Vagina (tissue), 2 donors: Measurements from ENCODE around the gene C7orf57.

Experiments used
- POLR2A ChIP-seq, 2 donors: fragments of 450-650 bp; IDR thresholded peaks; one replicate each; pipeline ENCODE4 v1.6.1; 2017; ENCODE audit warnings: antibody characterized with exemption in 2 of 2, mild to moderate bottlenecking in 2 of 2, moderate library complexity in 2 of 2
- TF ChIP-seq, protein P1 (sequence below), 3 experiments: fragments of 450-650 bp in 2 of 3; fragments of 200-600 bp in 1 of 3; sonication (generic) in 1 of 3; IDR thresholded peaks; one replicate each; pipeline ENCODE4 v1.5.1; 2017 to 2019; ENCODE audit warnings: antibody characterized with exemption in 3 of 3, mild to moderate bottlenecking in 2 of 3, moderate library complexity in 2 of 3

- TF ChIP-seq, protein P1, sequence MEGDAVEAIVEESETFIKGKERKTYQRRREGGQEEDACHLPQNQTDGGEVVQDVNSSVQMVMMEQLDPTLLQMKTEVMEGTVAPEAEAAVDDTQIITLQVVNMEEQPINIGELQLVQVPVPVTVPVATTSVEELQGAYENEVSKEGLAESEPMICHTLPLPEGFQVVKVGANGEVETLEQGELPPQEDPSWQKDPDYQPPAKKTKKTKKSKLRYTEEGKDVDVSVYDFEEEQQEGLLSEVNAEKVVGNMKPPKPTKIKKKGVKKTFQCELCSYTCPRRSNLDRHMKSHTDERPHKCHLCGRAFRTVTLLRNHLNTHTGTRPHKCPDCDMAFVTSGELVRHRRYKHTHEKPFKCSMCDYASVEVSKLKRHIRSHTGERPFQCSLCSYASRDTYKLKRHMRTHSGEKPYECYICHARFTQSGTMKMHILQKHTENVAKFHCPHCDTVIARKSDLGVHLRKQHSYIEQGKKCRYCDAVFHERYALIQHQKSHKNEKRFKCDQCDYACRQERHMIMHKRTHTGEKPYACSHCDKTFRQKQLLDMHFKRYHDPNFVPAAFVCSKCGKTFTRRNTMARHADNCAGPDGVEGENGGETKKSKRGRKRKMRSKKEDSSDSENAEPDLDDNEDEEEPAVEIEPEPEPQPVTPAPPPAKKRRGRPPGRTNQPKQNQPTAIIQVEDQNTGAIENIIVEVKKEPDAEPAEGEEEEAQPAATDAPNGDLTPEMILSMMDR (IDR thresholded peaks at IDR 0.05): no peak
- TF ChIP-seq POLR2A (IDR thresholded peaks at IDR 0.05): no peak
Measured at GRCh38 chr7:48011323-48011722, 24.0 kb upstream of the C7orf57 start.
